Prostate gland (tissue), 2 donors: ENCODE measurements around the gene WWP2.

Experiments
- POLR2A ChIP-seq: fragments of 450-650 bp; IDR thresholded peaks from one replicate; pipeline ENCODE4 v1.6.1; 2016; ENCODE audit warnings: antibody characterized with exemption, mild to moderate bottlenecking
- TF ChIP-seq, protein P1 (sequence below), 4 experiments: fragments of 200-600 bp in 2 of 4; fragments of 450-650 bp in 2 of 4; sonication (generic) in 2 of 4; IDR thresholded peaks; 1 replicate in 3 of 4; 2 replicates in 1 of 4; pipeline ENCODE4 v1.5.1; 2016 to 2019; ENCODE audit warnings: antibody characterized with exemption in 4 of 4, mild to moderate bottlenecking in 2 of 4, moderate library complexity in 2 of 4

GRCh38 chr16:69717066-69717465 is 45.1 kb upstream of the WWP2 start:
- TF ChIP-seq POLR2A: no peak
- TF ChIP-seq, protein P1, sequence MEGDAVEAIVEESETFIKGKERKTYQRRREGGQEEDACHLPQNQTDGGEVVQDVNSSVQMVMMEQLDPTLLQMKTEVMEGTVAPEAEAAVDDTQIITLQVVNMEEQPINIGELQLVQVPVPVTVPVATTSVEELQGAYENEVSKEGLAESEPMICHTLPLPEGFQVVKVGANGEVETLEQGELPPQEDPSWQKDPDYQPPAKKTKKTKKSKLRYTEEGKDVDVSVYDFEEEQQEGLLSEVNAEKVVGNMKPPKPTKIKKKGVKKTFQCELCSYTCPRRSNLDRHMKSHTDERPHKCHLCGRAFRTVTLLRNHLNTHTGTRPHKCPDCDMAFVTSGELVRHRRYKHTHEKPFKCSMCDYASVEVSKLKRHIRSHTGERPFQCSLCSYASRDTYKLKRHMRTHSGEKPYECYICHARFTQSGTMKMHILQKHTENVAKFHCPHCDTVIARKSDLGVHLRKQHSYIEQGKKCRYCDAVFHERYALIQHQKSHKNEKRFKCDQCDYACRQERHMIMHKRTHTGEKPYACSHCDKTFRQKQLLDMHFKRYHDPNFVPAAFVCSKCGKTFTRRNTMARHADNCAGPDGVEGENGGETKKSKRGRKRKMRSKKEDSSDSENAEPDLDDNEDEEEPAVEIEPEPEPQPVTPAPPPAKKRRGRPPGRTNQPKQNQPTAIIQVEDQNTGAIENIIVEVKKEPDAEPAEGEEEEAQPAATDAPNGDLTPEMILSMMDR (IDR thresholded peaks at IDR 0.05): no peak
